GM18907 (cell line): ENCODE results near the gene POLR2A.
"Not testable (repeated sequence)": the region's sequence is repeated elsewhere in the genome, so short reads cannot be mapped to it uniquely, and the experiment has no call there.

Experiments used
- ATAC-seq: cut with Tn5 transposase; IDR thresholded peaks from one replicate; pipeline ENCODE4 v1.9.1; 2021; ENCODE audit warnings: mild to moderate bottlenecking, moderate library complexity; ENCODE audit not compliant: unreplicated experiment

Gene POLR2A

DNA sequence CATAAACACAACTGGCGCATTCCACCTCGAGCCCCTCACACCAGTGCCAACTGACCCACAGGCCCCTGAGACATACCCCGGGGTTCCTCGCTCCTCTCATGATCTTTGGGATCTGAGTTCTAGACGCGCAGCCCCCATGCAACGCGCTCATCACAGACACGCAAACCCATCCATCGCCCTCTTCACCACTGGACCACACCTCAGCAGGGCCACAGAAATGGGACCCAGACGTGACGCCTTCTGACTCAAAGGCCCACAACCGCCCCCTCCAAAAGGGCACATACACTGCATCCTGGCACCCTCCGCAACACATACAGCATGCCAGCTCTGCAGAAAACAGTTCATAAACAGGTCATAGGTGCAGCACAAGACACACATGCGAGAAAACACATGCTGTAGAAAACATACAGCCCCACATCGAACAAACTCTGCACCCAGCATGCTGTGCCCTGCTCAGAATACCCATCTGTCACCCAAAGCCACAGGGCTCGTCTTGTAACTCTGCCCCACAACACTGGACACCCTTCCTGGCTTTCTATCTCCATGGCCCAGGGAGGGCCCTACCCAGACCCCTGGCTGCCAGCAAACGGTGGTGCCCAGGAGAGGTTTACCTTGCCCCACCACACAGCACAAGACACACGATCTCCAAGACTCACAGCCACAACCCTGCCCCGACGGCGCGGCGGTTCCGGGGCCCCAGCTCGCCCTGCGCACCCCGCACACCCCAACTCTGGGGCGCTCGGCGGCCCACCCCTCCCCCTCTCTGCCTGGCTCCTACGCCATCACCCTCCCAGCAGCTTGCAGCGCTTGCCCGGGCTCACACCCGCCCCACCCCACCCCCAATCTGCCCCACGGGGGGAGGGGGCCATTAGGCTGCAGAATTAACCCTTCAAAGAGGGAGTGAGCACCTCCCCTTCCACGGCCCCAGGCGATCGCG is 5.6 kb upstream of the POLR2A start:
- ATAC-seq: no peak

DNA sequence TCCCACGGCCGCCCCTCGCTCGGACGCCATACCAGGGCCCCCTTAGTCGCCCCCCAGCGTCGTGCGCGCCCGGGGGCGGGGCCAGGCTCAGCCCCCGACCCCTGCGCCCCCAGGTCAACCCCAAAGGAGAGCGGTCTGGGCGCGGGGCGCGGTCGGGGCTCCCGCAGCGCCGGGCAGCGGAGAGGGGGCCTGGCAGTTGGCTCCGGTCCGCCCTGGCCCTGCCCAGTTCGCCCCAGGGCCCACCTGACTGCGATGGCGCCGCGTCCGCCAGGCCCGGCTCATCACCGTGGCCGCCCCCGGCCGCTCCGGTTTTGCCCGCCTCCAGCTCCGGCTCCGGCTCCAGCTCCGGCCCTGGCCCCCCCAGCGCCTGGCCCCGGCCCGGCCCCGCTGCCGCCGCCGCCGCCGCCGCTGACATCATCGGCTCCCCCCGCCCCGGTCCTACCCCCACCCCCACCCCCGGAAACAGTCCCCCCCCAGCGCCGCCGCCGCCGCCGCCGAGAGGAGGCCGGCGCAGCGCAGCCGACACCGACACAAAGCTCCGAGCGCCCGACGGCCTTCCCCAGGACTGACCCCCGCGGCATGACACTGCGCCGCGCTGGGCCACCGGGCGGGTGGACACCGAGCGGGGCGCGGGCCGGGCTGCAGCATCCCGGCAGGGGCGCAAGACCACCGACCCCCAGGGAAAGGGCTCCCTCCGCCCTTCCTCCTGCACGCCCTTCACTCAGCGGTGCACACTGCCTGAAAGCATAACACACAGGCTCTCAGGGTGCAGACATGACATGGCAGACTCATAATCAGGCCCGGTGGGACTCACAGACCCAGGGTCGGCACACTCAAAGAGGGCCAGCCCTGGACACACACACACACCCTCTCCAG is 4.7 kb upstream of the POLR2A start, which contains the start of gene ZBTB4:
Gene ZBTB4 (minus strand): TSS at position 419 of the 876 bp plus-strand sequence. CDS start 12,830 bp downstream, outside the sequence.
- no peak for ATAC-seq

GRCh38 chr17:7480089-7480384 is 4.1 kb upstream of the POLR2A start:
- ATAC-seq: no peak

- ATAC-seq: not testable (repeated sequence)
Measured at GRCh38 chr17:7481275-7481674, 2.9 kb upstream of the POLR2A start, which contains the start of gene SLC35G6. Gene SLC35G6 (plus strand): TSS chr17:7481446. CDS start chr17:7481517, 71 bp downstream.

- ATAC-seq: not testable (repeated sequence)
Measured at GRCh38 chr17:7481842-7482741, 2.1 kb upstream of the POLR2A start.

GRCh38 chr17:7482742-7483088 is 1.5 kb upstream of the POLR2A start:
- not testable (repeated sequence) for ATAC-seq

- peak; percentile 41 for ATAC-seq
Measured at GRCh38 chr17:7483255-7484066, 705 bp upstream of the POLR2A start.

DNA sequence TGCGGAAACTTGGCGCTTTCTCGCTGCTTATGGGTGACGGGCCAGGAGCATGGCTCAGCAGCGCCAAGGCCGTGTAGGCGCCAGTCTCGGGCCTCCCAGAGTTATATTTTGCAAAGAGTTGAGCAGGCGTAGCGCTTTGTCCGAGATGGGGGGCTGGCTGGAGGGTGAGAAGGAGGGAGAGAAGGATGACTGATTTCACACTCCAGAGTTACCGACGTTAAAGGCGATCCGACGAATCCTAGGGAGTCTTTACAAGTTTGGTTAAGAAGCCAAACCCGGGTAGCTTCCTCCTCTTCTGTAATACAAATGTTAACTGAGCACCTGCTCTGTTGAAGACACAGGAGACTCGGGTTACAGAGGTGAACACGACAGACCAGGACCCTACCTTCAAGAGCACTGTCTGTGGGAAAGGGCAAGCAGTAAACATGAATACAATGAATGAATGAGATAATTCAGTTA is 782 bp downstream of the POLR2A start:
- no peak for ATAC-seq

DNA sequence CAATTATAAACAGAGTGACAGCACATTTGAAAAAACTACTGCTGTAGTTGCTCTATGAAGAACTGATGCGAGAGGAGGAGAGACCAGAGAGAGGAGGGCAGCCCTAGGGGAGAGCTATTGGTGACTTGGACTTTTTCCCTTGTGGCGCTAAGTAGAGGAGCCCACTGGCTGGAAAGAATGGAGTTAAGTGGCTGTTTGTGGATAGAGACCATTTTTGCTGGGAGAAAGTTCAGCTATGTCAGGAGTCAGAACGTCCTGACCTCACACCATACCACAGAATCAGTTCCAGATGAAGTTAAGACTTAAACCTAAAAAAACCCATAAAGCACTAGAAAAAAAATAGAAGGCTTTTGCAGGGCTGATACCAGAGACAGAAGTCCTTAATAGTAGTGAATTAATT is 2.0 kb downstream of the POLR2A start:
- ATAC-seq: no peak

GRCh38 chr17:7490144-7490543 is 6.0 kb downstream of the POLR2A start:
- no peak for ATAC-seq

- no peak for ATAC-seq
Measured at GRCh38 chr17:7491583-7491982, 7.4 kb downstream of the POLR2A start.

- ATAC-seq: no peak
Measured at GRCh38 chr17:7493941-7494340, 9.8 kb downstream of the POLR2A start.

DNA sequence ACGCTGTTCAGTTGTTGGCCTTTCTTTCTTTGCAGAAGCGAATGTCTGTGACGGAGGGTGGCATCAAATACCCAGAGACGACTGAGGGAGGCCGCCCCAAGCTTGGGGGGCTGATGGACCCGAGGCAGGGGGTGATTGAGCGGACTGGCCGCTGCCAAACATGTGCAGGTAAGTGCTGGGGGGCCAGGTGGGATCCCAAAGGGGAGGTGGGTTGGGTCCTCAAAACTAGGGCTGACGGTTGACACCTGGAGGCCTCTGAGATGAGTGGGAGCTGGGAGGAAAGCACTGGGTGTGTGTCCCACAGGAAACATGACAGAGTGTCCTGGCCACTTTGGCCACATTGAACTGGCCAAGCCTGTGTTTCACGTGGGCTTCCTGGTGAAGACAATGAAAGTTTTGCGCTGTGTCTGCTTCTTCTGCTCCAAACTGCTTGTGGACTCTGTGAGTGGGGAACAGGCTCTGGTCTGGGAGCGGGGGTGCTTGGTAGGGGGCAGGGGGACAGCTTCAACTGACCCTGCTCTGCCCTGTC is 11.8 kb downstream of the POLR2A start:
- no peak for ATAC-seq

GRCh38 chr17:7496470-7497183 is 12.5 kb downstream of the POLR2A start:
- ATAC-seq: no peak

DNA sequence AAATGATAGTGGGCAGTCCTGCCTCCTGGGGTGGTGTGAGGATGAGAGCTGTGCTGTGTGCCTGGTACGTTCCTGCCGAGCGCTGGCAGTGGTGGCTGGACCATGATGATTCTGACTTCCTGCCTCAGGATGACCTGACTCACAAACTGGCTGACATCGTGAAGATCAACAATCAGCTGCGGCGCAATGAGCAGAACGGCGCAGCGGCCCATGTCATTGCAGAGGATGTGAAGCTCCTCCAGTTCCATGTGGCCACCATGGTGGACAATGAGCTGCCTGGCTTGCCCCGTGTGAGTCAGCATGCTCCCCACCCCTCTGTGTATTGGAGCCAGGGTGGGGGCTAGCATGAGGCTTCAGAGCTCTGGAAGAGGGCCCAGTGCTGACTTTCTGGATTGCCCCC is 13.1 kb downstream of the POLR2A start:
- no peak for ATAC-seq

GRCh38 chr17:7497636-7498035 is 13.5 kb downstream of the POLR2A start:
- ATAC-seq: no peak

- ATAC-seq: no peak
Measured at GRCh38 chr17:7499161-7499560, 15.0 kb downstream of the POLR2A start.

- no peak for ATAC-seq
Measured at GRCh38 chr17:7501729-7502128, 17.6 kb downstream of the POLR2A start.
